Naive thymus-derived CD4-positive, alpha-beta T cell (primary cell): ENCODE data around the gene YJEFN3. TPM values are rescaled to one million over a fixed set of nuclear protein-coding genes. Genes with fewer than 3 reads are reported as not detected.

ENCODE experiments used
- ATAC-seq: fragments of 150-1000 bp; cut with Tn5 transposase; 2 replicates; pipeline ENCODE4 v1.10.0; 2021; ENCODE audit warnings: mild to moderate bottlenecking, moderate library complexity
- CTCF ChIA-PET: fragments of 350-600 bp; sonication (Branson Sonifier 250); formaldehyde crosslinking; loops from one replicate; lab custom pipeline; 2021; ENCODE audit warnings: antibody characterized with exemption; lab: Charles Lee
- POLR2A ChIA-PET: fragments of 350-600 bp; sonication (Branson Sonifier 250); formaldehyde crosslinking; loops from one replicate; lab custom pipeline; 2021; ENCODE audit warnings: antibody characterized with exemption, inconsistent platforms; lab: Charles Lee
- DNase-seq, 9 donors: peaks; one replicate each; pipeline versions ENCODE4 v3.0.0 to v3.0.0-alpha.2; 2020 to 2022; ENCODE audit warnings: mixed read lengths in 1 of 9
- H3K27ac ChIP-seq: one replicate; pipeline ENCODE4 v1.7.0; 2013; ENCODE audit warnings: mild to moderate bottlenecking, low read depth, low read length, moderate library complexity
- H3K27me3 ChIP-seq, 2 donors: one replicate each; pipeline ENCODE4 v1.7.0; 2013; ENCODE audit warnings: low read length in 2 of 2, mild to moderate bottlenecking in 2 of 2, moderate library complexity in 2 of 2; ENCODE audit not compliant: control insufficient read depth in 2 of 2, insufficient read depth in 2 of 2
- H3K36me3 ChIP-seq, 3 experiments: 1 replicate in 2 of 3; 2 replicates in 1 of 3; pipeline ENCODE4 v1.7.0; 2013; ENCODE audit warnings: low read length in 3 of 3, mild to moderate bottlenecking in 3 of 3, moderate library complexity in 1 of 3; ENCODE audit not compliant: insufficient read depth in 3 of 3, control insufficient read depth in 2 of 3
- H3K4me1 ChIP-seq, 2 donors: one replicate each; pipeline ENCODE4 v1.7.0; 2013; ENCODE audit warnings: low read length in 2 of 2, mild to moderate bottlenecking in 2 of 2, moderate library complexity in 1 of 2; ENCODE audit not compliant: control insufficient read depth in 2 of 2, insufficient read depth in 2 of 2
- H3K4me3 ChIP-seq: 2 replicates; pipeline ENCODE4 v1.7.0; 2013; ENCODE audit warnings: mild to moderate bottlenecking, low read length
- H3K9me3 ChIP-seq, 3 experiments: 1 replicate in 2 of 3; 2 replicates in 1 of 3; pipeline ENCODE4 v1.7.0; 2013; ENCODE audit warnings: low read length in 3 of 3; ENCODE audit not compliant: control insufficient read depth in 2 of 3
- H3K27ac Mint-ChIP-seq, 9 donors: one replicate each; pipeline ENCODE4 v1.8.0; 2020 to 2022; ENCODE audit warnings: mixed read lengths in 9 of 9, mild to moderate bottlenecking in 8 of 9, moderate library complexity in 5 of 9, inconsistent platforms in 2 of 9
- H3K27me3 Mint-ChIP-seq, 5 donors: one replicate each; pipeline ENCODE4 v1.8.0; 2021 to 2022; ENCODE audit warnings: mixed read lengths in 5 of 5, mild to moderate bottlenecking in 1 of 5
- H3K36me3 Mint-ChIP-seq, 5 donors: one replicate each; pipeline ENCODE4 v1.8.0; 2020 to 2022; ENCODE audit warnings: mixed read lengths in 5 of 5, mild to moderate bottlenecking in 3 of 5, inconsistent platforms in 1 of 5
- H3K4me1 Mint-ChIP-seq, 7 donors: one replicate each; pipeline ENCODE4 v1.8.0; 2020 to 2022; ENCODE audit warnings: mixed read lengths in 7 of 7, mild to moderate bottlenecking in 3 of 7, inconsistent platforms in 1 of 7
- H3K4me3 Mint-ChIP-seq, 10 donors: one replicate each; pipeline ENCODE4 v1.8.0; 2020 to 2022; ENCODE audit warnings: mild to moderate bottlenecking in 10 of 10, mixed read lengths in 10 of 10, moderate library complexity in 6 of 10, inconsistent platforms in 2 of 10
- H3K9me3 Mint-ChIP-seq, 11 donors: one replicate each; pipeline ENCODE4 v1.8.0; 2020 to 2022; ENCODE audit warnings: mixed read lengths in 11 of 11, mild to moderate bottlenecking in 4 of 11, inconsistent platforms in 1 of 11, moderate library complexity in 1 of 11
- intact Hi-C, 2 donors: fragments of 100-400 bp; cut with micrococcal nuclease; formaldehyde crosslinking; loops; one replicate each; pipeline ENCODE4 v1.15.1; 2023
- polyA plus RNA-seq, 2 donors: library from polyadenylated mRNA; unstranded; fragments of 300-500 nt; fragmentation: Illumina TruSeq; gene quantifications; one replicate each; pipeline ENCODE4 v1.2.3, GENCODE V29; 2021
- total RNA-seq, 6 experiments: library from RNA in 5 of 6; stranded (reverse) in 5 of 6; gene quantifications; 1 replicate in 5 of 6; 2 replicates in 1 of 6; pipeline ENCODE4 v1.2.3 and lab custom pipeline; 2021 to 2026

The YJEFN3 gene
- total and polyA plus RNA-seq, 7 experiments from 2014 or later, result 0.68 to 18.2 (median 9.2) TPM; not detected in 1

DNA sequence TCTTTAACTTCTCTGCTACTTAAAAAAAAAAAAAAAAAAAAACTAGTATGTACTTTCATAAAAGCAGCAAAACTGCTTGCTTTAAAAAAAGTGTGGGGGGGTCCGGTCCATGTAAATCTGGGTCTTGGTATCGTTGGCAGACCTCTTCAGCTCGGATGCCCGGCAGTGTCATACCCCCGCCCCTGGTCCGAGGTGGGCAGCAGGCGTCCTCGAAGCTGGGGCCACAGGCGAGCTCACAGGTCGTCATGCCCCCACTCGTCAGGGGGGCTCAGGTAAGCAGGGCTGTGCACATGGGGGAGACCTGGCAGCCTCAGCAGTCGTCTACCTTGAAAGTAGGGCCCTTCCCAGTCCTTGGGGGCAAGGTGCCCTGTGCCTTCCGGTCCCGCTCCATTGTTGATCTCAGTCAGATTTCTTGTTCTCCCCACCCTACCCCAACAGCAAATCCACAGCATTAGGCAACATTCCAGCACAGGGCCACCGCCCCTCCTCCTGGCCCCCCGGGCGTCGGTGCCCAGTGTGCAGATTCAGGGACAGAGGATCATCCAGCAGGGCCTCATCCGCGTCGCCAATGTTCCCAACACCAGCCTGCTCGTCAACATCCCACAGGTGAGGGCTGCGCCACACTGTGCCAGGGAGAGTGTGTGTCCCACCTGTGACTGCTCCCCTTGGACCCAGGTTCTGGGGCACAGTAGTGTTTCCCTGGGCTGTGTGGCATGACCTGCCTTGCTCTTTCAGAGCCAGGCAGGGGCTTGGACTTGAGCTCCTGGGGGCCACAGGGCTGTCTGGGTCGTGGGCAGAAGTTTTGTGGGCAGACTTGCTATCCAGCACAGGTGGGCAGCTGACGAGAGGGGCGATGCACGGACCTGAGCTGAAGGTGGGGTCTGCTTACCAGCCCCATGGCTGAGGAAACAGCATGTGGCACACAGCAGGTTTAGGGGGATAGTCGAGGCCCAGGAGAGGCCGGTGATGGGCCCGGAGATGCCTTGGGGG is 32.8 kb upstream of the YJEFN3 start:
- Mint-ChIP-seq H3K36me3 (peaks cover 0 to 38% (median 7%) of the 10 kb centered on the region in 5 donors), H3K27ac (peak overlapping the region in 2 of 9 donors; percentile 8 to 41)
- CTCF ChIA-PET, result no interaction called here

DNA sequence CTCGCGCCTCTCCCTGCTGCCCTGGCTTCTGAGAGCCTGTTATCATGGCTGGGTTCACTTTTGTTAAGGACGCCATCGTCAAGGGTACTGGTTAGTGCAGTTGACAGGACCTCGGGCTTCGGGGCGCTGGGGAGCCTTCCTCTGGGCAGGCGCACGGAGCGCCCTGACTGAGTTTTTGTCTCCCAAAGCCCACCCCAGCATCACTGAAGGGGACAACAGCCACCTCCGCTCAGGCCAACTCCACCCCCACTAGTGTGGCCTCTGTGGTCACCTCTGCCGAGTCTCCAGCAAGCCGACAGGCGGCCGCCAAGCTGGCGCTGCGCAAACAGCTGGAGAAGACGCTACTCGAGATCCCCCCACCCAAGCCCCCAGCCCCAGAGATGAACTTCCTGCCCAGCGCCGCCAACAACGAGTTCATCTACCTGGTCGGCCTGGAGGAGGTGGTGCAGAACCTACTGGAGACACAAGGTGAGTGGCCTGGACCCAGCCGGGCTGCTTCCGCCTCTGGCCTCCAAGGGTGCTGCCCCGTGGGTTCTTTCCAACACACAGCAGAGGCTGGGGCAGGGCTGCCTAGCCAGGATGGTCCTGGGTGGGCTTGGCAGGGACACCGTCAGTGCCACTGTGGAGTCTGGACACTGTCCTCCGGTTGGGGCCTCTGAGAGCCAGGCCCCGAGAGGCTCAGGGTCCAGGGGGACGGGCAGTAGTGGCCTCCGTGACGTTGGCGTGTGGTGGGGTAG is 30.3 kb upstream of the YJEFN3 start:
- H3K9me3 ChIP-seq, result no peaks in the 10 kb centered on the region
- no peak overlapping the region for H3K4me3 ChIP-seq
- ChIA-PET POLR2A (interaction anchor here (0.6 kb wide), 1 partner anchor 10 kb away, joined by 3 read pairs; no protein-coding TSS in a partner anchor), CTCF (no interaction called here)
- Mint-ChIP-seq H3K27me3 (no peaks in the 10 kb centered on the region), H3K36me3 (peaks cover 0 to 44% (median 12%) of the 10 kb centered on the region in 5 donors), H3K4me3 (no peak overlapping the region), H3K4me1 (peaks cover 0 to 3% (median 0%) of the 10 kb centered on the region in 7 donors), H3K27ac (no peak overlapping the region), H3K9me3 (peaks cover 0 to 2% (median 0%) of the 10 kb centered on the region in 11 donors)
- DNase-seq (no peak), ATAC-seq (no peak)
- no peaks in the 10 kb centered on the region for H3K4me1 ChIP-seq
- intact Hi-C loops, result no loop called here
- no peak overlapping the region for H3K27ac ChIP-seq
- H3K36me3 ChIP-seq, result peaks cover 22 to 96% (median 56%) of the 10 kb centered on the region in 3 experiments
- H3K27me3 ChIP-seq, result no peaks in the 10 kb centered on the region

More for the DNA sequence above, 32.8 kb upstream of the YJEFN3 start:
- Mint-ChIP-seq H3K9me3 (peaks cover 0 to 2% (median 0%) of the 10 kb centered on the region in 11 donors), H3K27me3 (no peaks in the 10 kb centered on the region), H3K4me1 (peaks cover 0 to 3% (median 0%) of the 10 kb centered on the region in 7 donors), H3K4me3 (no peak overlapping the region)
- DNase-seq (no peak), ATAC-seq (no peak)
- intact Hi-C loops, result no loop called here
- H3K36me3 ChIP-seq, result peaks cover 22 to 85% (median 44%) of the 10 kb centered on the region in 3 experiments
- no peaks in the 10 kb centered on the region for H3K27me3 ChIP-seq
- no peak overlapping the region for H3K27ac ChIP-seq
- H3K9me3 ChIP-seq, result no peaks in the 10 kb centered on the region
- POLR2A ChIA-PET, result interaction anchor here (0.9 kb wide), 1 partner anchor 11 kb away, joined by 3 read pairs; no protein-coding TSS in a partner anchor
- no peaks in the 10 kb centered on the region for H3K4me1 ChIP-seq
- H3K4me3 ChIP-seq, result no peak overlapping the region

- Histone ChIP-seq H3K4me3 (no peak overlapping the region), H3K4me1 (no peaks in the 10 kb centered on the region), H3K9me3 (no peaks in the 10 kb centered on the region), H3K27me3 (no peaks in the 10 kb centered on the region), H3K36me3 (peaks cover 18 to 97% (median 51%) of the 10 kb centered on the region in 3 experiments), H3K27ac (no peak overlapping the region)
- Mint-ChIP-seq H3K4me1 (peaks cover 0 to 3% (median 0%) of the 10 kb centered on the region in 7 donors), H3K27ac (peak overlapping the region in 1 of 9 donors; percentile 31), H3K36me3 (peaks cover 0 to 50% (median 15%) of the 10 kb centered on the region in 5 donors), H3K9me3 (peaks cover 0 to 2% (median 0%) of the 10 kb centered on the region in 11 donors), H3K4me3 (no peak overlapping the region), H3K27me3 (no peaks in the 10 kb centered on the region)
- ChIA-PET CTCF (no interaction called here), POLR2A (no interaction called here)
- intact Hi-C loops, result no loop called here
- DNase-seq (no peak), ATAC-seq (peak; percentile 6)
These were observed 29.3 kb upstream of the YJEFN3 start for GRCh38 chr19:19499272-19499995.

DNA sequence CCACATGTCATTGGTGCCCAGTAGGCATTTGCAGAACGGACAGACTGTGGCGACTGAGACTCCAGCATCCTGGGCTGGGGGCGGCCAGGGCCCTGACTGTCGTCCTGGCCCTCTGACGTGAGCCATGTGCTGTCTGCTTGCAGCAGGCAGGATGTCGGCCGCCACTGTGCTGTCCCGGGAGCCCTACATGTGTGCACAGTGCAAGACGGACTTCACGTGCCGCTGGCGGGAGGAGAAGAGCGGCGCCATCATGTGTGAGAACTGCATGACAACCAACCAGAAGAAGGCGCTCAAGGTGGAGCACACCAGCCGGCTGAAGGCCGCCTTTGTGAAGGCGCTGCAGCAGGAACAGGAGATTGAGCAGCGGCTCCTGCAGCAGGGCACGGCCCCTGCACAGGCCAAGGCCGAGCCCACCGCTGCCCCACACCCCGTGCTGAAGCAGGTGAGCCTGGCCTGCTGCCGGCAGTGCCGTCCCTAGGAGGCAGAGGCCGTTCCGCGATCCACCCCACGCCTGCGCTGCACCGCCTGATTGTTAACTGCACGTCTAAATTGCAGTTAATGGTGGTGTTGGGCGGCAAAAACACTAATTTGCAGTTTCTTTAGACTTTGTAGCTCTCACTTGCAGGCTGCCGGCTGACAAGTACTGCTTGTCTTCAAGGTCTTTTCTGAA is 27.6 kb upstream of the YJEFN3 start:
- no peak overlapping the region for H3K4me3 Mint-ChIP-seq
- no peaks in the 10 kb centered on the region for H3K27me3 ChIP-seq
- H3K4me1 Mint-ChIP-seq, result no peaks in the 10 kb centered on the region
- ChIA-PET POLR2A (no interaction called here), CTCF (no interaction called here)
- no peak overlapping the region for H3K27ac ChIP-seq
- H3K27ac Mint-ChIP-seq, result no peak overlapping the region
- ATAC-seq (no peak), DNase-seq (no peak)
- H3K36me3 ChIP-seq, result peaks cover 15 to 100% (median 43%) of the 10 kb centered on the region in 3 experiments
- no peak overlapping the region for H3K4me3 ChIP-seq
- intact Hi-C loops, result no loop called here
- no peaks in the 10 kb centered on the region for H3K4me1 ChIP-seq
- H3K9me3 Mint-ChIP-seq, result peaks cover 0 to 2% (median 0%) of the 10 kb centered on the region in 11 donors
- H3K27me3 Mint-ChIP-seq, result no peaks in the 10 kb centered on the region
- H3K36me3 Mint-ChIP-seq, result peaks cover 0 to 43% (median 12%) of the 10 kb centered on the region in 5 donors
- no peaks in the 10 kb centered on the region for H3K9me3 ChIP-seq

DNA sequence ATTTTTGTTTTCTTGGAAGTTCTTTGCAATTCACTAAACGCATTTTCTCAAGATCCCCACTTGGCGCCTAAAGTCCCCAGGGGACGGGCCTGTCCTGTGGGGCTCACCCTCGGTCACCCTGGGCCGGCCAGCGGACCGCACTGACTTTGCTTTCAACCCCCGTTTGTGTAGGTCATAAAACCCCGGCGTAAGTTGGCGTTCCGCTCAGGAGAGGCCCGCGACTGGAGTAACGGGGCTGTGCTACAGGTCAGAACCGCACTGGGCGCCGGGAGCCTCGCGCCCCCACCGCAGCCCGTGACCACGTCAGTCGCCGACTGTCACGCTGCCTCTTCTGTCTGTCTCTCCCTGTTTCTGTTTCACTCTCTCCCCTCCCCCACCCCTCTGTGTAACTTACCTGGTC is 26.9 kb upstream of the YJEFN3 start:
- intact Hi-C loops, result no loop called here
- no peak for DNase-seq
- ATAC-seq, result no peak
- POLR2A ChIA-PET, result no interaction called here
- Mint-ChIP-seq H3K4me3 (no peak overlapping the region), H3K4me1 (no peaks in the 10 kb centered on the region), H3K27me3 (no peaks in the 10 kb centered on the region), H3K27ac (peak overlapping the region in 1 of 9 donors; percentile 43), H3K36me3 (peaks cover 3 to 44% (median 10%) of the 10 kb centered on the region in 5 donors), H3K9me3 (peaks cover 0 to 2% (median 0%) of the 10 kb centered on the region in 11 donors)
- H3K4me3 ChIP-seq, result no peak overlapping the region
- peaks cover 15 to 96% (median 41%) of the 10 kb centered on the region in 3 experiments for H3K36me3 ChIP-seq
- no peaks in the 10 kb centered on the region for H3K27me3 ChIP-seq
- no peaks in the 10 kb centered on the region for H3K4me1 ChIP-seq
- H3K9me3 ChIP-seq, result no peaks in the 10 kb centered on the region
- no peak overlapping the region for H3K27ac ChIP-seq
- CTCF ChIA-PET, result no interaction called here
